CD4-positive, alpha-beta T cell treated with Interleukin-4 for 4 hours (primary cell): ENCODE measurements around the gene MESP2.

Experiments
- DNase-seq: peaks from one replicate; pipeline ENCODE4 v3.0.0-alpha.2; 2020

Gene MESP2

DNA sequence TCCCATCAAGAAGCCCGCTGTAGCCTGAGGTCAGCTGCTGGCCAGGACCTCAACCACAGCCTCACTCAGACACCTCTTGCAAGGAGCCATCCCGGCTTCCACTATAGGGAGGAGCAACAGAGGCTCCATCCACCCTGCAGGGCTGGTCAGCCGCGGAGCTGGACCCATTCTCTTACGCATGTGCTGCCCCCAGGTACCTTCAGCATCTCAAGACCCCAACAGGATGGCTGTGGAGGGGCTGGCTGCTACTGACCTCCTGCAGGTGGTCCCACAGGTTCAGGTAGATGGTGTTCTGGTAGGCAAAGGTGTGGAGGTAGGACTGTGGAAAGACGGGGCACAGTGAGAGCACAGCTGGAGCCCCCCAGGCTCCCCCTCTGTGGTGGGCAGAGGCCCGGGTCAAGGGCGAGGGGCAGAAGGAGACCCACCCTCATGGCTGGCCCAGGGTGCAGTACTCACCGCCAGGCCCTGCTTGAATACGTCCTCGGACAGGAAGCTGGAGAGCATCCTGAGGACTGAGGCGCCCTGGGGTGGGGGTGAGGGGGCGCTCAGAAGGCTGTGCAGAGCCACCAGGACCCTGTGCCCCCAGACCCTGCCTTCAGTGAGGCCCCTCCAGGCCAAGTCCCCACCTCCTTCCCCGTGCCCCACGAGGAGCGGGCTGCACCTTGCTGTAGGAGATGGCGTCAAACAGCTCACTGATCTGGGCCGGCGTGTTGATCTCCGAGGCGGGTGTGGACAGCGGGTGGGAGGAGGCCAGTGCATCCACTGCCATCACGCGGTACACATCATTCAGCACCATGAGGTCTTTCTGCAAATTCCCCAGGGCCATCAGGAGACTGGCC is 27.1 kb downstream of the MESP2 start:
- no peak for DNase-seq

GRCh38 chr15:89803941-89804800 is 28.0 kb downstream of the MESP2 start:
- DNase-seq: no peak

DNA sequence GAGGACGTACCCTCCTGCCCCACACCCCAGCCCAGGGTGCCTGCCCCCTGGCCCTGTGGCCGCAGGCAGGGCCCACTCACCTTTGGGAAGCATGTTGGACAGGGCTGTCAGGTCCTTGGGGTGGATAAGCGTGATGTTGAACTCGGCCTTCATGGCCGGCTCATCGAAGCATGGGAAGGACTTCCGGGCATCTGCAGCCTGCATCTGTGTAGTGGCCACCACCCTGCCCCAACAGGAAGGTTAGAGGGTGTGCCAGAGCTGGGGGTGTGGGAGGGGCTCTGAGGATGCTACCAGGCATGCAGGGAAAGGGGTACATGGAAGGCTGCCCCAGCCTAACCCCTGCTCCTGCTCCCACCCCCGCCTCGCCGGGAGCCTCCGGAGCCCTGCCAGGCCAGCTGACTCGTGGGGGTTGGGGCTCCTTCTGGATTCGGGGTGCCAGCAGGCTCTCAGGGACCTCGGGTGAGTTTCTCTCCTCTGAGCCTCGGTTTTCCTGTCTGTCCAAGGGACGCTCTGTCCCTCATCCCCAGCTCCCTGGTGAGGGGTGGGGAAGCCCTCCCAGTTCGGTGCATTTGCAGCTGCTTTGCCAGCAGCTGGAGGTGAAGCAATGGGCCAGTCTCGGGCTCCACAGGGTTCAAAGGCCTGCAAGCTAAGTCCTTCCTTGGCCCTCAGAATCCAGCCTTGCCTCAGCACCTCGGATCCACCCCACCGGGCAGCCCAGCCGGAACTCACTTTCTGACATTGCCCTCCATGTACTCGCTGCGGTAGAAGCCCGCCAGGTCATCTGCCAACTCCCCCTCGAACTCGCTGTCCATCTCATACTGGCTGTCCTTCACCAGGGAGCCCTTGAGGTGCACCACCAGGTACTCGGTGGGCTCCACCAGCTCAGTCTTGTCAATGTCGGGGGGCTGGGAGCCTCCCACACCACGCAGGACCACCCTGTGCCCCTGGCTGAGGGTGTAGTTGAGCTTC is 29.4 kb downstream of the MESP2 start:
- no peak for DNase-seq

- no peak for DNase-seq
Observed at GRCh38 chr15:89806210-89806558, 30.1 kb downstream of the MESP2 start.

DNA sequence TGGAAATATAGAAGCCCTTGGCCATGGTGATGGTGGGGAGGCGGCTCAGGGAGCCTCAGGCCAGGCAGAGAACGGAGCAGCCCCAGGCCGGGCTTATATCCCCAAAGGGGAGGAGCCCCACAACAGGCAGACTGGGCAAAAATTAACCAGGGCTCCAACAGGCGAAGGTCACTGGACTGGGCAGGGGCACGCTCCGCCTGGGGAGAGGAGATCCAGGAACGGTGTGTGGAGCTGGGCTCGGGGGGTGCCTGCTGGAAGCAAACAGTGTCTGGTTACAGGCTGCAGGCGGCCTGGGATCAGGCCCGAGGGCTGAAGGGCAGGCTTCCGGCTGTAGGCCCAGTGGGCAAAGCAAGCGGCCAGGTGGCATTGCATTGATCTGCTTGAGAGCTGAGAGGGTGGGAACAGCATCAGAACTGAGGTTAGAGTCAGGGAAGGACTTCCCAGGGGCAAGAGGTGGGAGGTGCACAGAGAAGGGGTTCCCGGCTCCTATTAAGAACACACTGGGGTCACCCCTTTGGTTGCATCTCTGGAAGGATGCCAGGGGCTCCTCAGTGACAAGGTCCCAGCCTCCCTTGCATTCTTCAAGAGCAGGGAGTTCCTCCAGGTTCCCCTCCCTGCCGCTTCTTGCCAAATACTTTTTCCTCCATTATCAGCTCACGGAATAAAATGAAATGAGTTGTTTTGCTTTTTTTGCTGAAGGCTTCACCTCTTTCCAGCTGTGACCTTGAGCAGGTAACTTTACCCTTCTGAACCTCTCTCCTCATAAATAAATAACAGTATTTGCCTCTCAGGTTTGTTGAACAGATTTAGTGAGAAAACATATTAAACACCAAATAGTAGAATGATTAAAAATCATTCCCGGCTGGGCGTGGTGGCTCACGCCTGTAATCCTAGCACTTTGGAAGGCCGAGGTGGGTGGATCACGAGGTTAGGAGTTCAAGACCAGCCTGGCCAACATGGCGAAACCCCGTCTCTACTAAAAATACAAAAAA is 30.7 kb downstream of the MESP2 start:
- no peak for DNase-seq

DNA sequence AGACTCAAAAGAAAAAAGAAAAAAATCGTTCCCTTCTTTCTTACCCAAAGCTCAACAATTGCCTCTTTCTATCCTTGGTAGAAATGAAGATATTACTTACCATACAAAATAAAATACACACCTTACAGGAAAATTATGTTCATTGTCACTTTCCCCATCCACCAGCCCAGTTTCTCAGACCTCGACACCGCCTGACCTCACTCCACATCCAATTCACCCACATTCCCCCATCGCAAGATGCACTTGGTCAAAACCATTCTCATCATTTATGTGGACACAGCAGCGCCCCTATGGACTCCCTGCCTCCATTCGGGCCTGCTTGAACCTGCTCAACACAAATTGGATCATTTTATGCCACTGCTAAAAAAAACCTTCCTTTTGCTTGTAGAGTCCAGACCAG is 31.6 kb downstream of the MESP2 start:
- no peak for DNase-seq

DNA sequence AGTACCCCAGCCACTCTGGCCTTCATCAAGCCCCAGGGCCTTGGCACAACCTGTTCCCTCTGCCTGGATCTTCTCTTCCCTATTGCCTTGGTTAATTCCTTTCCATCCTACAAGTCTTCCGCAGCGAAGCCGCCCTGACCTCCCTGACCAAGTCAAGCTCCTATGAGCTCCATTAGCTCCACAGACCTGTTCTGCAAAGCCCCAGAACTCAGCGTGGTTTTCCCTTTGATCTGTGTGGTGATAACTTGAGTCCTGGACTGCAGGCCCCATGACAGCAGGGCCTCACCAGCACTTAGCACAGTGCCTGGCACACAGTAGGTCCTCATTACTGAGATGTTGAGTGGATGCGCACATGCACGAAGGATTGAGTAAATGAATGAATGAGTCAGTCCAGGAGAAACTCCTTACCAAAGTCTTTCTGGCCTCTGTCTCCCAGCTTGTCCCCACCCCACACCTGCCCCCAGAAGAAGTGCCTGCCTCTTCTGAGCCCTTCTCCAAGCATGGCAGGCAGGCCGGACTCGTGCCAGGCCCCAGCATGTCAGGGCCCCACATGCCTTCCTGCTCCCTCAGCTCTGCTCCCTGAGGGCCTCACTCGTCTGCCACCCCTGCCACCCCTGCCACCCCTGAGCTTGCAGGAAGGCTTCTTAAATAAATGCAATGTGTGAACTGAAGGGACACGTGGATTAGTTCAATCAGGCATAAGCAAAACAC is 32.2 kb downstream of the MESP2 start:
- no peak for DNase-seq

- no peak for DNase-seq
Observed at GRCh38 chr15:89809093-89809786, 33.1 kb downstream of the MESP2 start.

GRCh38 chr15:89809787-89810148 is 33.6 kb downstream of the MESP2 start:
- no peak for DNase-seq

DNA sequence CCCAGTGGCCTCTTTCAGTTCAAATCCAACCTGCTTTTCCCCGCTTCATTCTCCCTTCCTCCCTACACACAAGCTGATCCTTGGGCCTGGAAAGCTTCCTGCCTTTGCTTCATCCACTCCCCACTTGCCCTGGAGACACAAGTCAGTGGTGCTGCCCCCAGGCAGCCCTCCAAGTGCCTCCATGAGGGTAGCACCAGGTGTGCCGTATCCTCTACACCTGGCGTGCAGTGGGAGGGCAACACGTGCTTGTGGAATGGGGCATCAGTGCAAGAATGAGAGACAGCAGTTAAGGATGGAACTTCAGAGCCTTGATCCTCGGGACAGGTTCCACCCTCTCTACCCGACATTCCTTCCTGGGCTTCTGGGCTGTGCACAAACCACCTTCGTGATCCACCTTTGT is 34.7 kb downstream of the MESP2 start:
- no peak for DNase-seq

GRCh38 chr15:89812011-89812846 is 36.1 kb downstream of the MESP2 start:
- DNase-seq: peak; percentile 3

GRCh38 chr15:89812847-89813320 is 36.8 kb downstream of the MESP2 start:
- no peak for DNase-seq

DNA sequence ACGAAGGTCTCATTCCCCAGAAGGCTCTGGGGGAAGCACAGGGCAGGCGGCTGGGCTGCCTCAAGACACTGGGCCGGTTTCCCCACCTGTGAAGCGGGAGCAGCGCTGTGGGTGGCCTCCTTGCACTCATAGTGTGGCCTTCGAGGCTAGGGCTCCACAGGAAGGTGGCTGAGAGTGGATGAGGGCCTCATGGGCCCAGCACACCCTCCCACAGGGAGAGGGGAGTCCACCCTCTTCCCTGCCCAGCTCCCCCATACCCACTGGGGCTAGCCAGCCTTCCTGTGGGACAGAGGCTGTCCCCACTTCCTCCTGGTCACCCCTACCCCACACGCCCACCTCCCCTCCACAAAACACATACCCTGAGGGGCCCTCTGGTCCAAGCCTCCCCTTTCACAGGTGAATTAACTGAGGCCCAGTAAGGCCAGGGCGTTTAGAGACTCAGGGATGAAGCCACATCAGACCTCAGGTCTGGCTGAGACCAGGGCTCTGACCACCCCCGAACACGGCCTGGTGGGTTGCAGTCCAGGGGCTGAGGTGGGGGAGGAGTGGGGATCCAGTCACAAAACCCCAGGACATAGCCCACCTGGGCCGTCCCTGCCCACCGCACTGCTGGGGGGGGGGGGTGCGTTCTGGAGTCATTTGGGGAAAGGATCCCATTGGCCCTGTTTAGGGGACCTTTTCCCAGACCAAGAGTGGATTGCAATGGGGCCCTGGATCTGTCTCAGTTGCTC is 37.4 kb downstream of the MESP2 start:
- no peak for DNase-seq

- DNase-seq: no peak
Observed at GRCh38 chr15:89814112-89814742, 38.1 kb downstream of the MESP2 start.

GRCh38 chr15:89815769-89816168 is 39.6 kb downstream of the MESP2 start:
- DNase-seq: no peak

- DNase-seq: no peak
Observed at GRCh38 chr15:89817701-89818280, 41.7 kb downstream of the MESP2 start.

DNA sequence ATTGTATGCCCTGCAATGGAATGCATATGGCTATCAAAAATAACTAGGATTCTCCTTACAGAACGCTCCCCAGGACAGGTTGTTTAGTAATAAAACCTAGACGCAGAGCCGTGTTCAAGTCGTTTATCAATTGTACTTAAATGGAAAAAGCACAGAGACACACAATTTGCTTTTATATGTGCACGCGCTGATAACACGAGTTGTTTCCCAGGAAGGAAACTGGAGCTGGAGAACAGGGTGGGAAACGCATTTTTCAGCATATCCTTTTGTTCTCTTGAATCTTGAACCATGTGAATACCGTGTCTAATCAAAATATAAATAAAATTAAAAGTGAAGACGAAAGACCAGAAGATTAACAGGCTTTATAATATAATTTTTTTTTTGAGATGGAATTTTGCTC is 42.2 kb downstream of the MESP2 start:
- no peak for DNase-seq
